Omental fat pad (tissue), 4 donors: ENCODE measurements around the gene TPRG1L. TPM values are rescaled to one million over a fixed set of nuclear protein-coding genes. Genes with fewer than 3 reads are reported as not detected.
A peak's percentile ranks its signal among the peaks of the same experiment; 100 is the strongest.
"Not testable (repeated sequence)": the region's sequence is repeated elsewhere in the genome, so short reads cannot be mapped to it uniquely, and the experiment has no call there.

Experiments used
- ATAC-seq: fragments of 150-250 bp; one replicate; pipeline ENCODE4 v1.9.1; 2016; ENCODE audit warnings: mild to moderate bottlenecking, moderate library complexity; ENCODE audit not compliant: low FRiP score
- DNase-seq: peaks from one replicate; pipeline ENCODE4 v3.0.0-alpha.2; 2019; ENCODE audit warnings: low spot score
- total RNA-seq, 4 donors: library from RNA; depleted of rRNA; stranded (reverse); fragments of >200 nt; gene quantifications; one replicate each; pipeline ENCODE4 v1.1.0, GENCODE V29; 2016
- TF ChIP-seq, protein P1 (sequence below), 3 donors: fragments of 450-650 bp; IDR thresholded peaks; one replicate each; pipeline ENCODE4 v1.5.1; 2016 to 2017; ENCODE audit warnings: antibody characterized with exemption in 3 of 3, mild to moderate bottlenecking in 3 of 3, moderate library complexity in 2 of 3

Gene TPRG1L
- total RNA-seq, 4 donors from 2014 or later: 24.9 to 53.0 (median 37.4) TPM

DNA sequence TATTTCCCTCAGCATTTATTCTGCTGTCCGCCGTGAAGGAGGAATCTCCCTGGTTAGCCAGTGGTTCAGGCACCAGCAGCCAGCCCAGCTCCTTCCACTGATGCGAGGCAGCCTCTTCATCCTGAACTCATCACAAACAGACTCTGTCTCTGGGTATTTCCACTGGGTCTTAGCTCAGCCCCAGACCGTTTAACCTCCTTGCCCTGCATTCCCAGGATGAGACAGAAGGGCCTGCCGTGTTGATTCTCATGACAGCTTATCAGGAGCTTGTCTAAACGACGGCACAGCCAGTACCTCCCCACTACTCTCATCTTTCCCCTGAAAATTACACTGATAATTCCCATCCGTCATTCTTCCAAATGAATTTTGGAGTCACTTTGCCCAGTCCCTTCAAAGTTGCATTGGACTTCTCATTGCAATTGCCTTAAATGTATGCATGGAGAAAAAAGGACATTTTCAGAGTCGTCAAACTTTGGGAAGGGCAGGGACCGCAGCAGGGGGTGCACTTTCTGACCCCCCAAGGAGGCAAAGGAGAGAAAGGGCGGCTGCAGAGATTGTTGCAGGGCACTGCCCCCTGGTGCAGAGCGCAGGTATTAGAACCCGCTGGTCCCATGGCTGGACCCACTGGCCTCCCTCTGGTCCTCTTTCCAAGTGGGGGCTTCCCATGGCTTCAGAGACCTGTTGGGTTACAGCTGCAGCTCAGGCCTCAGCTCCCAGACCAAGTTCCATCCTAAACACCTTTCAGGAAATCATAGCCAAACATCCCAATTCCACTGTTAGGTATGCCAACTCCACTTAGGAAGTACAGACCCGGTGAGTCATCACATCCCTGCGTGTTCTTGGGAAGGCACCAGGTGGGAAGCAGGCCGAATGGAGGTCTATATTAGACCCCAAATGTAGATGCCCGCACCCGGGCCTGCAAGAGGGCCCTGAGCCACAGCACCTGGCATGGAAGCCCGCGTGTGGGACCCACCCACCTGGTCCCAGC is 9.8 kb upstream of the TPRG1L start:
- TF ChIP-seq, protein P1, sequence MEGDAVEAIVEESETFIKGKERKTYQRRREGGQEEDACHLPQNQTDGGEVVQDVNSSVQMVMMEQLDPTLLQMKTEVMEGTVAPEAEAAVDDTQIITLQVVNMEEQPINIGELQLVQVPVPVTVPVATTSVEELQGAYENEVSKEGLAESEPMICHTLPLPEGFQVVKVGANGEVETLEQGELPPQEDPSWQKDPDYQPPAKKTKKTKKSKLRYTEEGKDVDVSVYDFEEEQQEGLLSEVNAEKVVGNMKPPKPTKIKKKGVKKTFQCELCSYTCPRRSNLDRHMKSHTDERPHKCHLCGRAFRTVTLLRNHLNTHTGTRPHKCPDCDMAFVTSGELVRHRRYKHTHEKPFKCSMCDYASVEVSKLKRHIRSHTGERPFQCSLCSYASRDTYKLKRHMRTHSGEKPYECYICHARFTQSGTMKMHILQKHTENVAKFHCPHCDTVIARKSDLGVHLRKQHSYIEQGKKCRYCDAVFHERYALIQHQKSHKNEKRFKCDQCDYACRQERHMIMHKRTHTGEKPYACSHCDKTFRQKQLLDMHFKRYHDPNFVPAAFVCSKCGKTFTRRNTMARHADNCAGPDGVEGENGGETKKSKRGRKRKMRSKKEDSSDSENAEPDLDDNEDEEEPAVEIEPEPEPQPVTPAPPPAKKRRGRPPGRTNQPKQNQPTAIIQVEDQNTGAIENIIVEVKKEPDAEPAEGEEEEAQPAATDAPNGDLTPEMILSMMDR (IDR thresholded peaks at IDR 0.05): no peak
- ATAC-seq (no peak), DNase-seq (no peak)

DNA sequence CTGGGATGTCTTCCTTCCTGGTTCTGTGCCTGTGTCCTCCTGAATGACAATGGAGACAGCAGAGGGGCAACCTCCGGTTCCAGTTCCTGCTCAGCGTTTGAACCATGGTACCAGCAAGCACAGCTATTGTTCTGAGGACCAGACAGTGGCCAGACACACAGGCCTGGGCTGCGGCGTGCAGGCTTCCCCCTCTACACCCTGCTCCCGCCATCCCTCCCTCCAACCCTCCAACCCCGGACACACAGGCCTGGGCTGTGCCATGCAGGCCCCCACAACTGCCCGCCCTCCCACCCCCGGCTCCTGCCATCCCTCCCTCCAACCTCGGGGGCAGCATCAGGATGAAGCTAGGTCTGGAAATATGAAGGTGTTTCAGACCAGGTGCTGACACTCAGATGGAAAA is 8.0 kb upstream of the TPRG1L start:
- DNase-seq (no peak), ATAC-seq (no peak)
- TF ChIP-seq, protein P1 (IDR thresholded peaks at IDR 0.05): no peak

DNA sequence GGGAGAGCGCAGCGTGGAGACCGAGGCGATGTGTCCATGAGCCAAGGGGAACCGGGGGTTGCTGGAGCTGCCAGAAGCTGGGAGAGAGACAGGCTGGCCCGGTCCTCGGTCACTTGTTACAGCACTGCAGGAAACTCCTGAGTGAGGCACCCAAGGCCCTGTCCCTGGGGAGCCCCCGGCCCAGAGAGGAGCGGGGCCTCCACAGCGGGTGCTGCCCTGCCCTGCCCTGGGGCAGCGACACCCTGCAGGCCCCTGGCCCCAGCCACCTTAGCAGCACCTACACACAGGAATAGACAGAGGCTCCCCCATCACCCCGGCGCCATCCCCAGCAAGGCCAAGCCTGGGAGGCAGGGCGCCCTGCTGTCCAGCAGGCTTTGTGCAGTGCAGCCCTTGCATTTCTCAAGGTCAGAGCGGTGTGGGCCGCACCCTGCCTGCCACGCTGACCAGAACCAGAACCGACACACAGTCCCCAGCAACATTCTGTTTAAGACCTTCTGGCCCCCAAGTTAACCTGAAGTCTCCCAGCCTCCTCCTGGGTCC is 6.9 kb upstream of the TPRG1L start:
- DNase-seq (no peak), ATAC-seq (no peak)
- TF ChIP-seq, protein P1 (IDR thresholded peaks at IDR 0.05): no peak

DNA sequence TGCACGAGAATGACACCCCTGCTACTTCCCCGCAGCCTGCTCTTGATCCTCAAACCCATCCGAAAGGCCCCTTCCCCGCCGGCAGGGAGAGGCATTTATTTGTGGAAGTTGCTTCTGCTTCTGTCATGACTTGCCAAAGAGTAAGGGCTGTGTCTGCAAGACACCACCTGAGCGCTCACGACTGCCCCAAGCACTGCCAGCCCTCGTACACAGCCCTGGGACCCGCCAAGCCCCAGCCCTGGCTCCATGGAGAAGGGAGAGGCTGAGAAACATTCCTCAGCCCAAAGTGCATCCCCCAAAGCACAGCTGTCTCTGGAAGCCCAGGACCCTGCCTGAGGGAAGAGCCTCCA is 6.3 kb upstream of the TPRG1L start:
- TF ChIP-seq, protein P1 (IDR thresholded peaks at IDR 0.05): no peak
- DNase-seq: no peak

DNA sequence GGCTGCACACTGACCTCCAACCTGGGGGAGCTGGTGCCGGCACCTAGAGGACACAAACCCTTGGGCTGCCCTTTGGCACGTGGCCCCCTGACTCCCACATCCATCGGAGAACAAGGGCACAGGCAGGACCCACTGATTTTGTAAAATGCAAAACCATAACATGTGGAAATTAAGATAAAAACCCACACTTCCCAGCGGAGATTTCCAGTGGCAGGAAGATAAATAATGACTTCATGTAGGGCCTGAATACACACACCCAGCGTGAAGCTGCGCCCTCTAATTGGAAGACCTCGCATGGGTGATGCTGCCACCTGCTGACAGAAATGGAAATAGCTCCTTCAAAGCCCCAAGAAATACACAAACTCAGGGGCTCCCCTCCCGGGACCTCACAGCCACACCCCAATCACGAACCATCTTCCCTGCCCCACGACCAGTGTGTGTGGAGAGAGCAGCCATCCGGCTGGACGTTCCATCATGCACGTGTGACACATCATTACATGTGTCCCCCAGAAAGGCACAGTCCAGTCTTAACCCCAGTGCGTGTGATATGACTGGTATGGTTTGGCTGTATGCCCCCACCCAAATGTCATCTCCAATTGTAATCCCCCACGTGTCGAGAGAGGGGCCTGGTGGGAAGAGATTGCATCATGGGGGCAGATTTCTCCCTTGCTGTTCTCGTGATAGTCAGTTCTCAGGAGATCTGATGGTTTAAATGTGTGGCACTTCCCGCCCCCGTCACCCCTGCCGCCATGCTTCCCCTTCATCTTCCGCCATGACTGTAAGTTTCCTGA is 5.7 kb upstream of the TPRG1L start:
- TF ChIP-seq, protein P1 (IDR thresholded peaks at IDR 0.05): peak in 2 of 3 donors; percentile 52 to 58
- peak; percentile 82 for DNase-seq

More for the DNA sequence above, 6.3 kb upstream of the TPRG1L start:
- no peak for ATAC-seq

DNA sequence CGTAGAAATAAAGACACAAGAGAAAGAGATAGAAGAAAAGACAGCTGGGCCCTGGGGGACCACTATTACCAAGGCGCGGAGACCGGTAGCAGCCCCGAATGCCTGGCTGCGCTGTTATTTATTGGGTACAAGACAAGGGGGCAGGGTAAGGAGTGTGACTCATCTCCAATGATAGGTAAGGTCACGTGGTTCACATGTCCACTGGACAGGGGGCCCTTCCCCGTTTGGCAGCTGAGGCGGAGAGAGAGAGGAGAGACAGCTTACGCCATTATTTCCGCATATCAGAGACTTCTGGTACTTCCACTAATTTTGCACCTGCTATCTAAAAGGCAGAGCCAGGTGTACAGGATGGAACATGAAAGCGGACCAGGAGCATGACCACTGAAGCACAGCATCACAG is 4.1 kb upstream of the TPRG1L start:
- ATAC-seq: no peak
- no peak for DNase-seq
- TF ChIP-seq, protein P1 (IDR thresholded peaks at IDR 0.05): no peak

More for the DNA sequence above, 5.7 kb upstream of the TPRG1L start:
- ATAC-seq: peak; percentile 76

DNA sequence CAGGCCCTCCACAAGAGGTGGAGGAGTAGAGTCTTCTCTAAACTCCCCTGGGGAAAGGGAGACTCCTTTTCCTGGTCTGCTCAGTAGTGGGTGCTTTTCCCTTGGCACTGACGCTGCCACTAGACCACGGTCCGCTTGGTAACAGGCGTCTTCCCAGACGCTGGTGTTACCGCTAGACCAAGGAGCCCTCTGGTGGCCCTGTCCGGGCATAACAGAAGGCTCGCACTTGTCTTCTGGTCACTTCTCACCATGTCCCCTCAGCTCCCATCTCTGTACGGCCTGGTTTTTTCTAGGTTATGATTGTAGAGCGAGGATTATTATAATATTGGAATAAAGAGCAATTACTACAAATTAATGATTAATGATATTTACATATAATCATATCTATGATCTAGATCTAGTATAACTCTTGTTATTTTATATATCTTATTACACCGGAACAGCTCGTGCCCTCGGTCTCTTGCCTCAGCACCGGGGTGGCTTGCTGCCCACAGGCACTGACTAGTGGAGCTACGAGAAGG is 3.6 kb upstream of the TPRG1L start:
- ATAC-seq, DNase-seq: not testable (repeated sequence)

DNA sequence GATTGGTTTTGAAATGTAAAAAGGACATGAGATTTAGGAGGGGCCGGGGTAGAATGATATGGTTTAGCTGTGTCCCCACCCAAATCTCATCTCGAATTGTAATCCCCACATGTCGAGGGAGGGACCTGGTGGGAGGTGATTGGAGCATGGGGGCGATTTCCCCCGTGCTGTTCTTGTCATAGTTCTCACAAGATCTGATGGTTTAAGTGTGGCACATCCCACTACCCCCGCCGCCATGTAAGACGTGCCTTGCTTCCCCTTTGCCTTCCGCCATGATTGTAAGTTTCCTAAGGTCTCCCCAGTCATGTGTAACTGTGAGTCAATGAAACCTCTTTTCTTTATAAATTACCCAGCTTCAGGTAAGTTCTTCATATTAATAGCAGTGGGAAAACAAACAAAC is 2.7 kb upstream of the TPRG1L start:
- not testable (repeated sequence) for ATAC-seq, DNase-seq
